Stimulated activated CD4-positive, alpha-beta T cell treated with anti-CD3 and anti-CD28 coated beads, TNF-alpha, amount 100 ng/mL, for 24 hours (primary cell): ENCODE data around the gene MLXIP.
A peak's percentile ranks its signal among the peaks of the same experiment; 100 is the strongest.
"Not testable (repeated sequence)": the region's sequence is repeated elsewhere in the genome, so short reads cannot be mapped to it uniquely, and the experiment has no call there.

Experiments
- DNase-seq, 3 experiments: peaks; one replicate each; pipeline ENCODE4 v3.0.0-alpha.2; 2020; ENCODE audit warnings: low read depth in 3 of 3

Gene MLXIP

GRCh38 chr12:122096591-122097149 lies 18.1 kb downstream of the MLXIP start:
- DNase-seq = no peak

DNA sequence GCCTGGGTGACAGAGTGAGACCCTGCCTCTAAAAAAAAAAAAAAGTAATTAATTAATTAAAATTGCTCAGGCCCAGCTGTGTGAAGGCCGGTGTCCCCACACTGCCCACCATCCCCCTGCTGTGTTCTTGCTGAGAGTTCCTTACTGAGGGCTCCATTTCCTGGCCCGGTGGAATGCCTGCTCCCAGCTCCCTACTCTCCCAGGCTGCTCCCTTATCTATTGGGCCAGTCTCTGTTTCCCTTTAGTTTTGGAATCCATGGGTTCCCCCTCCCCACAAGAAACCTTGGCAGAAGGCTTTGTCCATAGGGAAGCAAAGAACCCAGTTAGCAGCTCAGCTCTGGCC lies 19.0 kb downstream of the MLXIP start:
- DNase-seq = no peak

- no peak for DNase-seq
Measured at GRCh38 chr12:122097927-122098756, 19.6 kb downstream of the MLXIP start.

DNA sequence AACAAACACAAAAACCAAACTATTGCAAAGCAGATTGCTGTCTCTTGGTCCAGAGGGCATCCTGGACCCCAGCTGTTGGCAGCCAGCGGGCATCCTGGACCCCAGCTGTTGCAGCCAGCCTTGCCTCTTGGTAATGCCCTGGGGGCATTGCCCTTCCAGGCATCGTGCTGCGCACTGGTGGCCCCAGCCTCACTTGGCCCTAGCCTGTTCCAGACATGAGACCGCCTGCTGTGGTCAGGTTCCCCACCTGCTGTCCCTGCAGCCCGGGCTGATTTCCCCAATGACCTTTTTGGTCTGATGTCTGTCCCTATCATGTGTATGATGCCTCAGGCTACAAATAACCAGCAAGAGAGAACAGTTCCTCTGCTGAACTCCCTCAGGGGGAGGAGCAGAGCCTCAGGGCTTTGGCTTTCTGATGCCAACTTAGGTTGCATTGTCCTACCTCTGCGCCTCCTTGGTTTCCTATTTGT lies 20.8 kb downstream of the MLXIP start:
- no peak for DNase-seq

DNA sequence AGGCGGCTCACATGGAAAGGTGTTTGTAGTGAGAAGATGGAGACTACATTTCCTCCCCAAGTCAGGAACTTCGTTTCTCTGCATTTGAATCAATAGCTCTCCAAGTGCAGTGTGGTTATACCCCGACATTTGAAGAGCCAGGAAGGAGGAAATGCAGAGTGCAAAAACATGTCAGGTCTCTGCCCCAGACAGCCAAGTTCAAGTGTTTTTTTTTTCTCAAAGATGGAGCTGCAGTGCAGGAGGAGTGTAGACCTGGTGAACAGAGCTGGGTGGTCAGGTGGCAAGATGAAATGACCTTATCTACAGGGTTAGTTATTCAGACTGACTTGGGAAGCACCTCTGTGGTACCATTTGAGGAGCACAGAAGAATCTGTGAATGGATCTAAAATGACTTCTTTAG lies 21.3 kb downstream of the MLXIP start:
- no peak for DNase-seq

DNA sequence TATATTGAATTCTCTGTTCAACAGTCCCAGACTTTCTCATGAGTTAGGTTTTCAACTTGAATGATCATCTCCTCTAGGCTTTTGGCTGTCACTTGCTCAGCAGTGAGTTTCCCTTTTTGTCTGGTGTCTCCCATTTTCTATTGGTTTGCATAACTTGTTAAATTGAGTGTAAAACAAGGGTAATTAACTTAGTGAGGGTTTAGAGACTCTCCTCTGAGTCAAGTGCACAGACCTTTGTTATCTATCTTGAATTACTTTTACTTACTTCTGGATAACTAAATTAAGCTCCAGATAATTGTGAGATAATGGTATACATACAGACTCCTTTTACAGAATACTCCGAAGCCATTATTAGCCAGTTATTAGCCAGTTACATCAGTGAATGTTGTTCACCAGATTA lies 22.0 kb downstream of the MLXIP start:
- no peak for DNase-seq

GRCh38 chr12:122102331-122102730 lies 23.8 kb downstream of the MLXIP start:
- no peak for DNase-seq

DNA sequence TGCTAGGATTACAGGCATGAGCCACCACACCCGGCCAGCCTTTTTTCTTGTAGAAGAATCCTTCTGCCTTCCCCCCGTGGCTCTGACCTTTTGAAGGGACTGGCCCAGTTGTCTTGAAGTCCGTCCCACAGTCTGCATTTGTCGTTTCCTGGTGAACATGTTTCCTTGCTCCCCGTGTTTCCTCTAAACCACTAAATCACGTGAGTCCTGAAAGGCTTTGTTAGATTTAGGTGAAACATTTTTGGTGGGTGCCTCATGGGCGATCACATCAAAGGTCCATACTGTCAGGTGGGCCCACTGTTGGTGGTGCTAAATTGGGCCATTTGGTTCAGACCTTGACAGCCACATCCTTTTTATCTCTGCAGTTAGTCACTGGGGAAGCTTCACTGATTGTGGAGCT lies 26.3 kb downstream of the MLXIP start:
- no peak for DNase-seq

DNA sequence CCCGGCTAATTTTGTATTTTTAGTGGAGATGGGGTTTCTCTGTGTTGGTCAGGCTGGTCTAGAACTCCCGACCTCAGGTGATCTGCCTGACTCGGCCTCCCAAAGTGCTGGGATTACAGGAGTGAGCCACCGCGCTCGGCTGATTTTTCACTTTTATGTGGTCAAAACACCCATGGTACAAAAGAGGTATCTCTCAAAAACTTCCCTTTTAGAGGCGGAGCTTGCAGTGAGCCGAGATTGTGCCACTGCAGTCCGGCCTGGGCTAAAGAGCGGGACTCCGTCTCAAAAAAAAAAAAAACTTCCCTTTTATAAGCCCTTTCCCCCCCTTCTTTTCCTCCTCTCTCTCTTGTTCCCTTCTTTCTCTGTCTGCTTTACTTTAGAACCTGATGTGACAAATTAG lies 26.9 kb downstream of the MLXIP start:
- DNase-seq = not testable (repeated sequence)

GRCh38 chr12:122106843-122107242 lies 28.3 kb downstream of the MLXIP start:
- no peak for DNase-seq

DNA sequence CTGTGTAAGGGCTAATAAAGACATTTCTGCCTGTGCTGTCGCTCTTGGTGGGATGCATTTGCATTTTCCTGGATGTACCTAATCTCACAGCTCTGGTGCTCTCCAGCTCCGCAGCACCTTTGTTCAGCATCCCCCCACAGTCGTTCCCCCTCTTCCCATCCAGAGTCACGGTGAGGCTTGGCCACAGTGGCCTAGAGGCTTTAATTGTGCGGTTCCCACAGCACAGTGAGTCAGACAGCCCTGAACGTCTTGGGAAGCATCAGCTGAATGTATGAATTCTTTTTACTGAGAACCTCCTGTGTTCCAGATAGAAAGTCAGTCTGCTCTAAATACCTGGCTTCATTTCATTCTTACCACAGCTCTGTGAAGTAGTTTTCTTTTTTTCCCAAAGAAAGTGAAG lies 28.7 kb downstream of the MLXIP start:
- no peak for DNase-seq

- DNase-seq = no peak
Measured at GRCh38 chr12:122111089-122111641, 32.6 kb downstream of the MLXIP start.

DNA sequence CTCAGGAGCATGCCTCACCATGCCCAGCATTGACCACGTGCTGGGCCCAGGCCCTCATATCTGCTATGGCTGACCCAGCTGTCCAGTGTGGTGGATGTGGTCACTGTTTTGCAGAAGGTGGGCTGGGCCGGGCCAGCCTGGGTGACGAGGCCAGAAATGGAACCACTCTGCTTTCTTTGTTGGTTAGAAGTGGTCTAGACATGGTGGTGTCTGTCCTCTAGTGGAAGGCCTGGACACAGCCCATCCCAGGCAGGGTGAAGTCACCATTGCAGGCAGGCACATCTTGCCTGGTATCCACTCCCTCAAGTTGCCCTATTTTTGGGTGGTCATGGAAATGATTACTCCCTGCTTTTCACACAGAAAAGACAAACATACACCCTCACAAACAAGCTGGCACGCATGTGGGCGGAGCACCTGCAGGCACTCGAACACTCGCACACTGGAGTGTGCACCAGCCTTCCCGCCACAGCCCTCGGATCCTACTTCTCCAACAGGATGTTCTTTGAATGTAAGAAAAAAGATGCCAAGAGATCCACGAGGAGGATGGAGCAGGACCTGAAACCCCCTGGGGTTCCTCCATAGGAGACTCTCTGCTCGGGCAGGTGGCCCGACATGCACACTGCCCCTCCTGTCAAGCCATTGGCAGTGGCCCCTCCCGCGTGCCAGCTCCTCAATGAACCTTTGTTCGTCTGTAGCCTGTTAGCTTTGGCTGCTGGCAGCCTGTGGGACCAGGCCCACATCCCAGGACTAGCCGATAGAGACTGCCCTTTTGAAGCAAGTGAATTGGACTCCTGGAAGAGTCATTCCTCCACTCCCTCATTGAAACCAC lies 38.4 kb downstream of the MLXIP start:
- no peak for DNase-seq

DNA sequence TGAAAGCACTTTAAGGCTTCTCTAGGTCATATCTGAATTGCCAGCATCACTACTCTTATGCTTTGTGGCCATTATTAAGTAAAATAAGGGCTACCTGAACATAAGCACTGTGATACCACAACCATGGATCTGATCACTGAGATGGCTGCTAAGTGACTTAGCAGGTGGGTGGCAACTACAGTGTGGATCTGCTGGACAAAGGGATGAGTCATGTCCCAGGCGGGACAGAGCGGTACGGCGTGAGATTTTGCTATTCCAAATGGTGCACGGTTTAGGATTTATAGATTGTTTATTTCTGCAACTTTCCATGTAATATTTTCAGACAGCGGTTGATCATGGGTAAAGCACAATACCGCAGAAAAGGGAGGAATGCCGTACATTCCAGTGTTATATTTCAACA lies 39.4 kb downstream of the MLXIP start:
- no peak for DNase-seq

DNA sequence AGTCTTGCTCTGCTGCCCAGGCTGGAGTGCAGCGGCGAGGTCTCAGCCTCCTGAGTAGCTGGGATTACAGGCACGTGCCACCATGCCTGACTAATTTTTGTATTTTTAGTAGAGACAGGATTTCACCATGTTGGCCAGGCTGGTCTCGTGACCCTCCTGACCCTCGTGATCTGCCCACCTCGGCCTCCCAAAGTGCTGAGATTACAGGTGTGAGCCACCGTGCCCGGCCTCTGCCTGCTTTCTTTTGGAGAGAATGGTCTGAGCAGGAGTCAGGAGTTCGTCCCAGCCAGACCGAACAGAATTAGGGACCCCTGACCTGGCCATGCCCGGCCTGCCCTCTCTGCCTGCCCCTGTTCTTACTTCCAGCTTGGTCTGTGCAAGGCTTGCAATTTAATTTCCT lies 42.8 kb downstream of the MLXIP start:
- DNase-seq = not testable (repeated sequence)

- no peak for DNase-seq
Measured at GRCh38 chr12:122121745-122122144, 43.2 kb downstream of the MLXIP start.

DNA sequence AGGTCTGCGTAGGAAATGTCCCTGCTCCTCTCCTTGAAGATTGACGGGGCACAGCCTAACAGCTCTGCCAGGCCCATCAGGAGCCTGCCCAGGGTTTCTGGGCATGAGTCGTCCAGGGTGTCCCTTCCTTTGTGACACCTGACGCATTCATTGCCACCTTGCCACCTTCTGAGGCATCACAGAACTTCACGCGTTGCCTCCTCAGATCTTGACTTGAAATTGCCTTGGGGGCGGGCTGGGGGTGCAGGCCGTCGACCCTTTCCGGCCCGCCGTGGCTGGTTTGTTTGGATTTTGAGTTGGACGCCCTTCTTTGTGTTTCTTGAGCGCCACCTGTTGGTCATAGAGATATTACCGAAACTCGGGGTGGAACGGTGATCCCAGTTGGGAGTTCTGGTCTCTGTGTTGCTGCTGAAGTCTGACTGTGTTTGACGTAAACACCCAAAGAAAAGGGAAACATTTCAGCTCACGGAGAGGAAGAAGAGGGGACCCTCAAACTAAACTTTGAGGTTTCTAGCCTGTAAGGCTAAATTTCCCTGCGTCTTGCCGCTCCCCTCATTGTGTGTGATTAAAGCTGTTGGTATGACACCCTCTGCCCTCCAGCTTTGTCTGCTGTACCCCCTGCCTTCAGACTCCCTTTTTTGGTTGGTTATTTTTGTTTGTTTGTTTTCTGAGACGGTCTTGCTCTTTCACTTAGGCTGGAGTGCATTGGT lies 44.6 kb downstream of the MLXIP start:
- peak; percentile 43 to 63 (median 51) for DNase-seq

DNA sequence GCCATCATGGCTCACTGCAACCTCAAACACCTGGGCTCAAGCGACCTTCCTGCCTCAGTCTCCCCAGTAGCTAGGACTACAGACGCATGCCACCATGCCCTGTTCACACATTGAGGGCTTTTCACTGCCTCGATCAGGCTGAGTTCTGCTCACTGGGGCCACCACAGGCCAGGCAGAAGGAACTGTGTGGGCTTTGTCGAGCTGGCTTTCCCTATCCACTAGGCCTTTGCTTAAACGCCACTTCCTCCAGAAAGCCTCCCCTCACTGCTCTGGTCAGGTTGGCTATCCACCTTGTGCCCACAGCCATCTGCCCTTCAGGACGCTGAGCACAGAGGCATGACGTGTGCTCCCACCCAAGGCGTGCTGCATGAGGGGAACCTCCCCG lies 45.2 kb downstream of the MLXIP start:
- no peak for DNase-seq

DNA sequence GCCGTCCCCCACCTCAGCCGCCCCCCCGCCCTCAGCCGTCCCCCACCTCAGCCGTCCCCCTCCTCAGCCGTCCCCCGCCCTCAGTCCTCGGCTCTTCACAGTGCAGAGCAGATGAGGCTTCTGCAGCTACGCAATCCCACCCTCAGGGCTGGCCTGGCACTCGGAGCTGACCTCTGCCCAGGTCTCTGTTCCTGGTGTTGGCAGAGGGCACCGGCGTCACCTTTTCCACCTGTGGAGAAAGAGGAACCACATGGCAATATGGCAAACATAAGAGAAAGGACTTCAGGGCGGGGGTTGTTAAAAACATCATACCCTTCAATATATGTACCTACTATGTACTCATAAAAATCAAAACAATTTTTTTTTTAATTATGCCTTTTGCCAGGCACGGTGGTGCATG lies 45.8 kb downstream of the MLXIP start:
- DNase-seq = no peak

GRCh38 chr12:122125452-122126341 lies 47.1 kb downstream of the MLXIP start:
- DNase-seq = no peak

DNA sequence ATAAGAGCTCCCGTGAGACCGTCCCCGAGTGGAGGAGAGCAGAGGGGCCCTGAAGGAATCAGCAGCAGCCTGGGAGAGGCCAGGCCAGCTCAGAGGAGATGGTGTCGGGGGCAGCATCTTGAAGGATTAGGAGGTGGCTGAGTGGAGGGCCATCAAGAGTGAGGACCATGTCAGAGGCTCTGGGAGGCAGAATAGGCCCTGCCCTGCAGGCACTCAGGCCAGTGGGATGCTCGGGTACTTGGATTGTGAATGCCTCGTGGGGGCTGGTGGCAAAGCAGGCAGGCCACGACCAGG lies 47.7 kb downstream of the MLXIP start:
- DNase-seq = no peak
